ENCODE data around the gene ADAM22.

Gene ADAM22

DNA sequence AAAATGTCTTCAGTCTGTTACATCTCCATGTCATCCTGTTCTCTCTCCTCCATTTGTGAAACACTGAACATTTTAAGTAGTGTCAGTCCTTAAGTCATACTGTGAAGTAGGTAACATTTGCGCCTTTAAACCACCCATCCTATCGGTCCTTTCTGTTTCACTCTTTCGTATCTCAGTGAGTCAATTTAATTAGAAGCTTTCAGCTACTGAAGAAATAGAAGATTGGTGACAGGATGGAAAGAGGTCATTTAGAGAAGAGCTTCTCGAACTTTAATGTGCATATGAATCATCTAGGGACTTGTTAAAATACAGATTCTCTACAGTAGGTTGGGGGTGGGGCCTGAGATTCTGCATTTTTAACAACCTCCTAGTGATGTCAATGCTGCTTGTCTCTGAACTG is 172.4 kb downstream of the ADAM22 start:
- Histone ChIP-seq H3K4me1 (ENCODE audit: control insufficient read depth, insufficient read depth, low read length) (peaks cover 17% of the 10 kb centered on the region), H3K27ac (ENCODE audit: low read depth, low read length) (no peak overlapping the region), H3K36me3 (ENCODE audit: control insufficient read depth, insufficient read depth, low read length) (no peaks in the 10 kb centered on the region), H3K27me3 (ENCODE audit: control insufficient read depth, insufficient read depth, low read length) (no peaks in the 10 kb centered on the region), H3K9ac (ENCODE audit: low read depth, low read length) (no peak overlapping the region), H3K4me3 (ENCODE audit: low read depth, low read length) (no peak overlapping the region), H3K9me3 (ENCODE audit: control insufficient read depth, insufficient read depth, low read length) (no peaks in the 10 kb centered on the region)

DNA sequence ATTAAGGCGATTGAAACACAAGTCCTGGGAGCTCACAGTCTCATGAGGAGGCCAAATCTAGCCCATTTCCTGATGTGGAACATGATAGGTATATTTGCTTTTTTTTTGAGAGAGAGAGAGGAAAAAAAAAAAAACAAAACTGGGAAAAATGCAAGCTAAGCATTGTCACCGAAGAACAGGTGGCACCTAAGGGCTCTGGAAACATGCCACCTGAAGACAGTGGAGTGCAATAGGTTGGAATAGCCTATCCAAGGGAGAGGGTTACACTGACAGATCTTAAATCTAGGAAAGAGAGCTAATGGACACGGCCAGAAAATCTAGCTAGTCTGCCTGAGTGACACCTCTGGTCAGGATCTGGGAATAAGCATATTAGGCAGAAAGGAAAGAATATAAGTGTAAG is 175.6 kb downstream of the ADAM22 start:
- H3K9me3 ChIP-seq (ENCODE audit: control insufficient read depth, insufficient read depth, low read length) = no peaks in the 10 kb centered on the region
- H3K4me1 ChIP-seq (ENCODE audit: control insufficient read depth, insufficient read depth, low read length) = peaks cover 6% of the 10 kb centered on the region; the same call in 1 of the 2 replicates
- no peak overlapping the region for H3K27ac ChIP-seq (ENCODE audit: low read depth, low read length)
- no peaks in the 10 kb centered on the region for H3K27me3 ChIP-seq (ENCODE audit: control insufficient read depth, insufficient read depth, low read length)
- H3K9ac ChIP-seq (ENCODE audit: low read depth, low read length) = no peak overlapping the region
- H3K4me3 ChIP-seq (ENCODE audit: low read depth, low read length) = no peak overlapping the region
- H3K36me3 ChIP-seq (ENCODE audit: control insufficient read depth, insufficient read depth, low read length) = no peaks in the 10 kb centered on the region

DNA sequence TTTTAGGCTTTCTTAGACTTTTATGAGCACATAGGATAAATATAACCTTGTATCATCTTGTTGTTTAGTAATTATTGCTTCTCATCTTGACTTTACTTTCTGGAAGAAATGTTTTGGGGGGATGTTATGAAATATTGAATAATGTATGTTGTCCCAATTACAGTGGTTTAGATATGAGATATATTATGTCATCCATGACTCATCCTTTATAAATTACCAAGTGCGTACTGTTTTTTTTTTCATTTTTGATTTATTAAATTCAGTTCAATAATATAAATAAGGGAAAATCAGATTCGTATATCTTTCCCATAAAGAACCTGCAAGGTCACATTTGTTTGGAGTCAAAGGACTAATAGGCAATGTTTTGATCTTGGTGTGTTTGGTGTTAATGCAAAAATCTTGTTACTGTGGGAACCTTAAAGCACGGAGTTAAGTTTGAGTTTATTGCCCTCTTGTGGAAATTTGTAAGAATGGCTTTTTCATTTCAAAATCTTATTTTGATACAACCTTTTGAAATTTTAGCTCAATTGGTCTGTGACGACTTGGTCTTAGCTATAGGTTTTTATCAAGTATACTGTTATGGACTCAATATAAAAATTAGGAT is 177.2 kb downstream of the ADAM22 start:
- H3K27me3 ChIP-seq (ENCODE audit: control insufficient read depth, insufficient read depth, low read length) = no peaks in the 10 kb centered on the region
- no peaks in the 10 kb centered on the region for H3K9me3 ChIP-seq (ENCODE audit: control insufficient read depth, insufficient read depth, low read length)
- H3K4me1 ChIP-seq (ENCODE audit: control insufficient read depth, insufficient read depth, low read length) = peaks cover 5% of the 10 kb centered on the region; the same call in 1 of the 2 replicates
- H3K27ac ChIP-seq (ENCODE audit: low read depth, low read length) = no peak overlapping the region
- no peak overlapping the region for H3K9ac ChIP-seq (ENCODE audit: low read depth, low read length)
- no peaks in the 10 kb centered on the region for H3K36me3 ChIP-seq (ENCODE audit: control insufficient read depth, insufficient read depth, low read length)
- no peak overlapping the region for H3K4me3 ChIP-seq (ENCODE audit: low read depth, low read length)

DNA sequence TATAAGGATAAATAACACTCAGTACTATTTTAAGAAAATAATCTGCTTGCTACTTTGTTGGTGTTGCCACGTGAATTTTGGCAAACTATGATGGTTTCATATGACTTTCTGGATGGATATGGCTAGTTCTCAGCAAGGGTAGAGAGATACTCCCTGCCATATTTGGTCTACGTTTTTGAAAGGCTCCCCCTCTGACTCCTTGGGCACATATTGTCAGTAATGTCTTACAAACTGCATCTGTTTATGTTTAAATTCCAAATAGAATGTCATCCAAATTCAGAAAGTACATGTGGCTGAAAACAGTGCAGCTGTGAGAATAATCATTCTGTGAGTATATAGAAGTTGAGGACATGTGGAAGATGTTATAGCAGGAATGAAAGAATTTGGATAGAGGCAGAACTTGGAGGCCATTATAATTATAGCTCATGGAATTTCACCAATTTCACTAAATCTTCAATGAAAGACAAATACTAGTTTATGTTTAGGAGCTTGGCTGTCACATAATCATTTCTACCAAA is 178.0 kb downstream of the ADAM22 start:
- Histone ChIP-seq H3K27ac (ENCODE audit: low read depth, low read length) (no peak overlapping the region), H3K27me3 (ENCODE audit: control insufficient read depth, insufficient read depth, low read length) (no peaks in the 10 kb centered on the region), H3K36me3 (ENCODE audit: control insufficient read depth, insufficient read depth, low read length) (no peaks in the 10 kb centered on the region), H3K9me3 (ENCODE audit: control insufficient read depth, insufficient read depth, low read length) (no peaks in the 10 kb centered on the region), H3K4me1 (ENCODE audit: control insufficient read depth, insufficient read depth, low read length) (no peaks in the 10 kb centered on the region; the same call in 1 of the 2 replicates), H3K4me3 (ENCODE audit: low read depth, low read length) (no peak overlapping the region), H3K9ac (ENCODE audit: low read depth, low read length) (no peak overlapping the region)

DNA sequence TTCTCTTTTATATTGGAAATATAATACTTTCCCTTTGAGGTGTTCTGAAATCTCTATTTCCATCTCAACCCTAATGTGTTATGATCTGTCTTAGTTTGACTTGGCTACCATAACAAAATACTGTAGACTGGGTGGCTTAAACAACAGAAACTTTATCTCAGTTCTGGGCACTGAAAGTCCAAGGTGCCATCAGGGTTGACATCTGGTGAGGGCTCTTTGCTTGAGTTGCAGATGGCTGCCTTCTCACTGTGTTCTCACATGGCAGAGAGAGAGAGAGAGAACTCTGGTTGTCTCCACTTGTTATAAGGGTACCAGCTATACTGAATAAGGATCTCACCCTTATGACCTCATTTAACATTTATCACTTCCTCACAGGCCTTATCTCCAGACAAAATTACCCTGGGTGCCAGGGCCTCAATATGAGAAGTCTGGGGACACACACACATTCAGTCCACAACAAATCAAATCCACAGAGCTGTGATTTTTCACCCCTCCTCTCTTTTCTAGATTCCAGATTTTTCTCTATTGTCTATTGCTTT is 181.3 kb downstream of the ADAM22 start:
- H3K4me3 ChIP-seq (ENCODE audit: low read depth, low read length) = no peak overlapping the region
- no peaks in the 10 kb centered on the region for H3K36me3 ChIP-seq (ENCODE audit: control insufficient read depth, insufficient read depth, low read length)
- H3K9me3 ChIP-seq (ENCODE audit: control insufficient read depth, insufficient read depth, low read length) = no peaks in the 10 kb centered on the region
- H3K4me1 ChIP-seq (ENCODE audit: control insufficient read depth, insufficient read depth, low read length) = no peaks in the 10 kb centered on the region; the same call in 1 of the 2 replicates
- H3K27me3 ChIP-seq (ENCODE audit: control insufficient read depth, insufficient read depth, low read length) = no peaks in the 10 kb centered on the region
- H3K27ac ChIP-seq (ENCODE audit: low read depth, low read length) = no peak overlapping the region
- H3K9ac ChIP-seq (ENCODE audit: low read depth, low read length) = no peak overlapping the region

DNA sequence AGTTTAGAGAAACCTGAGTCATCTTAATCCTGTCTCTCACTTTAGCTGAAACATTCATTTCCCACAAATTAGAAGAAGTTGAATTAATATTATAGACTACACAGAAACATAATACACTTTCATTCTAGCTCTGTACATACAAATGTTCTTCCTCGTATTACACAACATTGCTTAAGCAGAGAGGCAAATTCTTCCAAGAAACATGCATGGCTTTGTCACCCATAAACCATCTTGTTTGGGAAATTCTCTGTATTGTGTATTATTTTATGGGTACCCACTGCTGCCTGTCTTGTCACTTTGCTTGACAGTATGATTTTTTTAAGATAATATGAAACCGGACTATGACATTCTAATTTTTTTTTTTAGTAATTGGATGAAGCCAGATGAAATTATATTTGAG is 181.8 kb downstream of the ADAM22 start:
- no peaks in the 10 kb centered on the region for H3K9me3 ChIP-seq (ENCODE audit: control insufficient read depth, insufficient read depth, low read length)

DNA sequence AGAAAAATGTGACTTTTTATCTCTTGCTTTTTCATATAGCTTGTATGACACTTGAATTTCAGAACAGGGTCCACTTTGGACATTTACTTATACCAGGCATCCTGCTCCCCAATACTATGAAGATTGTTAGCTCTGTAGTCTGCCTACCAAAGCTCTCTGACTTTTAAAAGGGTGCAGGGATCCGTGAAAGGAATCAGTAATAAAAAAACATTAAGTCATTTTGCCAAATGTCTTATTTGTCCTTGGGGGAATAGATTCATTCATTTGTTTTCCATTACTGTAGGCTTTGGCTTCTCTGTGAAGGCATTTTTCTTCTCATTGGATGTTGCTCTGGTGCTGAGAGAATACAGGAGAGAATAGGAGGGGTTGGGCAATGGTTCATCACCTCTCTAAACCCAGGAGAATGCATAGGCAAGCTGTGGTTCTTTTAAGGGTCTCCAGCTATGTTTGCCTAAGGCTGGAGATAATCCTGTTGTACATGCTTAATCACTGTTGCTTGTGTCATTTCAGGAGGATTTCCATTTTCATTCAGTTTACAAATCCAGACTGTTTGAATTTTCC is 182.3 kb downstream of the ADAM22 start:
- Histone ChIP-seq H3K36me3 (ENCODE audit: control insufficient read depth, insufficient read depth, low read length) (no peaks in the 10 kb centered on the region), H3K9me3 (ENCODE audit: control insufficient read depth, insufficient read depth, low read length) (no peaks in the 10 kb centered on the region), H3K27me3 (ENCODE audit: control insufficient read depth, insufficient read depth, low read length) (no peaks in the 10 kb centered on the region), H3K27ac (ENCODE audit: low read depth, low read length) (no peak overlapping the region), H3K9ac (ENCODE audit: low read depth, low read length) (no peak overlapping the region), H3K4me1 (ENCODE audit: control insufficient read depth, insufficient read depth, low read length) (no peaks in the 10 kb centered on the region; the same call in 1 of the 2 replicates), H3K4me3 (ENCODE audit: low read depth, low read length) (no peak overlapping the region)

More for the DNA sequence above, 181.8 kb downstream of the ADAM22 start:
- Histone ChIP-seq H3K9ac (ENCODE audit: low read depth, low read length) (no peak overlapping the region), H3K4me3 (ENCODE audit: low read depth, low read length) (no peak overlapping the region), H3K36me3 (ENCODE audit: control insufficient read depth, insufficient read depth, low read length) (no peaks in the 10 kb centered on the region), H3K4me1 (ENCODE audit: control insufficient read depth, insufficient read depth, low read length) (no peaks in the 10 kb centered on the region; the same call in 1 of the 2 replicates), H3K27me3 (ENCODE audit: control insufficient read depth, insufficient read depth, low read length) (no peaks in the 10 kb centered on the region), H3K27ac (ENCODE audit: low read depth, low read length) (no peak overlapping the region)

DNA sequence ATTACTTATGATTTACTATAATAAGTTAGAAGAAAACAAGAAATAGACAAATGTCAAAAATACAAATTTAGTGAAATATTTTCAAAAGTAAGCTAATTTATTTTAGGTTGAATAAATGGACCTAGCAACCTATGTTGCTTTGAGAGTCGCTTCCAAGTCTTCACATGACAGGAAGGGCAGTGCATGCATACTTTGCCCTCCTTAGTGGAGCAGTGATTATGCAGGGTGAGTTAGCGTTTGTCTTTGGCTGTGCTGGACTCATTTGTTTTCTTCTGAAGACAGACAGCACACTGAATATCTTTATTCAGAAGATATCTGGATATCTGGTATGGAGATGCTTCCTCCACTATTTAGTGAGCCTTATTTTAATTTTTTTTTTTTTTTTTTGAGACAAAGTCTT is 183.3 kb downstream of the ADAM22 start:
- H3K36me3 ChIP-seq (ENCODE audit: control insufficient read depth, insufficient read depth, low read length) = no peaks in the 10 kb centered on the region
- no peaks in the 10 kb centered on the region; the same call in 1 of the 2 replicates for H3K4me1 ChIP-seq (ENCODE audit: control insufficient read depth, insufficient read depth, low read length)
- H3K9ac ChIP-seq (ENCODE audit: low read depth, low read length) = no peak overlapping the region
- H3K27me3 ChIP-seq (ENCODE audit: control insufficient read depth, insufficient read depth, low read length) = no peaks in the 10 kb centered on the region
- no peak overlapping the region for H3K4me3 ChIP-seq (ENCODE audit: low read depth, low read length)
- H3K9me3 ChIP-seq (ENCODE audit: control insufficient read depth, insufficient read depth, low read length) = no peaks in the 10 kb centered on the region
- no peak overlapping the region for H3K27ac ChIP-seq (ENCODE audit: low read depth, low read length)

DNA sequence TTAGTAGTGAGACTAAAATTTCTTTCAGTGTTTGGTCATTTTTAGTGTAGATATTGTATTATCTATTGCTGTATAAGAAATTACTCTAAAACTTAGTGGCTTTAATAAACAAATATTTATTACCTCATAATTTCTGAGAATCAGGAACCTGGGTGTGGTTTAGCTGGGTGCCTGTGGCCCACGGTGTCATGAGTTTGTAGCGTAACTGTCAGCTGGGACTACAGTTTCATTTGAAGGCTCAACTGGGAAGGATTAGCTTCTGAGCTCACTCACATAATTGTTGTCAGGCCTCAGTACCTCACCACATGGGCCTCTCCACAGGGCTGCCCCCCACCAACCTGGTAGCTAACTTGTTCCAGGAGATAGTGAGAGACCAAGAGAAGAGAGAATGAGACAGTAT is 187.3 kb downstream of the ADAM22 start:
- no peak overlapping the region for H3K27ac ChIP-seq (ENCODE audit: low read depth, low read length)
- H3K27me3 ChIP-seq (ENCODE audit: control insufficient read depth, insufficient read depth, low read length) = no peaks in the 10 kb centered on the region
- H3K4me1 ChIP-seq (ENCODE audit: control insufficient read depth, insufficient read depth, low read length) = no peaks in the 10 kb centered on the region
- H3K9ac ChIP-seq (ENCODE audit: low read depth, low read length) = no peak overlapping the region
- no peaks in the 10 kb centered on the region for H3K36me3 ChIP-seq (ENCODE audit: control insufficient read depth, insufficient read depth, low read length)
- no peak overlapping the region for H3K4me3 ChIP-seq (ENCODE audit: low read depth, low read length)
- no peaks in the 10 kb centered on the region for H3K9me3 ChIP-seq (ENCODE audit: control insufficient read depth, insufficient read depth, low read length)

DNA sequence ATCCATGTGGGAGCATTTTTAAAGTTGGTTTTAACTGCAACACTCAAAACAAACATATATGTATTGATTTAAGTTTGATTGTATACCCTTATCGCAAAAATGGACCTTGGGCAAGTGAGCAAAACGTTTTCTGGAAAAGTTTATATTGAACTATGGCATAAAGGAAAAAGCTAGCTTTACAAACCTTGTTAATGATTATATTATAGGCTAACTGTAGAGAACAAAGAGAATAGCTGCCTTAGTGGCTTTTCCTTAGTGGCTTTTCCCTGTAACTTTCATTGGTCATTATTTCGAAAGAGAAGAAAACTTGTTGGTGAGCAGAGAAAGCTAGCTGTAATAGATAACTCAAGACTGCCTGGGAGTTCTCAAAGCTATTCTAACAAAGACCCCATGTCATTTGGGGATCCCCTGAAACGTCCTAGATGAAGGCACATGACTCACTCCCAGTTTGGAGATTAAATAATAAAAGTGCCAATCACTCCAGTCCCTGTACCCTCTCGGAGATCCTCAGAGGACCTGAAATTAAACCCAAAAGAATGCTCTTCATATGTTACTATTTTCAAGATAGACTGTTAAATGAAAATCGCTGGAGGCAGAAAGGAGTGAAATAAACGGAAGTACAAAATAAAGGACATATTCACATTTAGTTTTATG is 193.7 kb downstream of the ADAM22 start:
- H3K9me3 ChIP-seq (ENCODE audit: control insufficient read depth, insufficient read depth, low read length) = no peaks in the 10 kb centered on the region
- no peaks in the 10 kb centered on the region for H3K36me3 ChIP-seq (ENCODE audit: control insufficient read depth, insufficient read depth, low read length)
- H3K4me1 ChIP-seq (ENCODE audit: control insufficient read depth, insufficient read depth, low read length) = no peaks in the 10 kb centered on the region
- no peak overlapping the region for H3K4me3 ChIP-seq (ENCODE audit: low read depth, low read length)
- H3K27me3 ChIP-seq (ENCODE audit: control insufficient read depth, insufficient read depth, low read length) = no peaks in the 10 kb centered on the region
- no peak overlapping the region for H3K27ac ChIP-seq (ENCODE audit: low read depth, low read length)
- H3K9ac ChIP-seq (ENCODE audit: low read depth, low read length) = no peak overlapping the region

DNA sequence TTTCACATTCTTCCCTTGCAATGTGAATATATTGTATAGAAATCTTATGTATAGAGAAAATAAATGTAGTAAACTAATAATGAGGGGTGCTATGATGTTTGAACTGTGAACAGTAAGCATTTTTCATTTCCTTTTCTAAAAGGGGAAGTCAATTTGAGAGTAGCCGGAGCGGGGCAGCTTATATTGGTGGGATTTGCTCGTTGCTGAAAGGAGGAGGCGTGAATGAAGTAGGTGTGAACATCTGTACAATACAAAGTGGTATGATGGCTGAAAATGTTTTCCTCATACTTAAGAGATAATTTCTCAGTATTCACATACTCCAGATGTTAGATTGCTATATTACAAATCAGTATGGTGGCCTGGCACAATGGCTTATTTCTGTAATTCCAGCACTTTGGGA is 198.7 kb downstream of the ADAM22 start:
- no peak overlapping the region for H3K27ac ChIP-seq (ENCODE audit: low read depth, low read length)
- H3K27me3 ChIP-seq (ENCODE audit: control insufficient read depth, insufficient read depth, low read length) = no peaks in the 10 kb centered on the region
- no peaks in the 10 kb centered on the region for H3K36me3 ChIP-seq (ENCODE audit: control insufficient read depth, insufficient read depth, low read length)
- no peak overlapping the region for H3K9ac ChIP-seq (ENCODE audit: low read depth, low read length)
- H3K4me1 ChIP-seq (ENCODE audit: control insufficient read depth, insufficient read depth, low read length) = no peaks in the 10 kb centered on the region
- H3K4me3 ChIP-seq (ENCODE audit: low read depth, low read length) = no peak overlapping the region
- H3K9me3 ChIP-seq (ENCODE audit: control insufficient read depth, insufficient read depth, low read length) = no peaks in the 10 kb centered on the region

Data from HUES48 (cell line).